Neutrophil (primary cell): ENCODE data around the gene C1orf185.

Experiments used
- H3K27ac ChIP-seq: fragments of 200-600 bp; sonication (generic); 2 replicates; pipeline ENCODE4 v1.5.1; 2016; ENCODE audit warnings: mild to moderate bottlenecking, moderate library complexity
- H3K27me3 ChIP-seq: fragments of 200-600 bp; sonication (generic); 2 replicates; pipeline ENCODE4 v1.6.0; 2016; ENCODE audit warnings: mild to moderate bottlenecking
- H3K36me3 ChIP-seq: fragments of 200-600 bp; sonication (generic); 2 replicates; pipeline ENCODE4 v1.5.1; 2017
- H3K4me1 ChIP-seq, 2 experiments: fragments of 200-600 bp in 1 of 2; sonication (generic) in 1 of 2; 1 replicate in 1 of 2; 2 replicates in 1 of 2; pipeline versions ENCODE4 v1.5.1 to v1.6.1; 2013 to 2016; ENCODE audit warnings: low read depth in 1 of 2, low read length in 1 of 2, mild to moderate bottlenecking in 1 of 2, moderate library complexity in 1 of 2; ENCODE audit not compliant: control insufficient read depth in 1 of 2, insufficient read depth in 1 of 2
- H3K4me3 ChIP-seq, 2 experiments: fragments of 200-600 bp in 1 of 2; sonication (generic) in 1 of 2; 1 replicate in 1 of 2; 2 replicates in 1 of 2; pipeline ENCODE4 v1.5.1; 2013 to 2016; ENCODE audit warnings: low read depth in 1 of 2, low read length in 1 of 2, mild to moderate bottlenecking in 1 of 2, moderate library complexity in 1 of 2
- H3K9me3 ChIP-seq: fragments of 200-600 bp; sonication (generic); 2 replicates; pipeline ENCODE4 v1.5.1; 2016
- TF ChIP-seq, protein P1 (sequence below): fragments of 200-600 bp; sonication (generic); IDR thresholded peaks from 2 replicates; pipeline ENCODE4 v1.5.1; 2016; ENCODE audit warnings: antibody characterized with exemption

The C1orf185 gene

DNA sequence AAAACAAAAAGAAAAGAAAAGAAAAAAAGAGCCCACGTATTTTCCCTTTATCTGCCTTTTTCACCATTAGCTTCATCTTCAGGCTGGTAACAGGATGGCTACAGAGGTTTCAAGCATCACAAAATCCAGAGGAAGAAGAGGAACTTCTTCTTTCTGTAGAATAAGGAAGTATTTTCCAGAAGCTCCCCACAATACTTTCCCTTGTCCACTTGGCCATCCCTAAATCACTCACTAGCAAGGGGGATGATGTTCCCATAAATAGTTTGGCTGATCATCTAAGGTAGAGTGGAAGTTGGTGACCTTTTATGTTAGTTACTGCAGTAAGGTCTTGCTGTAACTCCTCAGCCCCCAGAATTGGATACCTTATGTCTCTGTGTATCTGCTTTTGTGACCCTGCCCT lies 88.9 kb downstream of the C1orf185 start:
- Histone ChIP-seq H3K27ac (no peak overlapping the region), H3K36me3 (no peaks in the 10 kb centered on the region)
- TF ChIP-seq, protein P1, sequence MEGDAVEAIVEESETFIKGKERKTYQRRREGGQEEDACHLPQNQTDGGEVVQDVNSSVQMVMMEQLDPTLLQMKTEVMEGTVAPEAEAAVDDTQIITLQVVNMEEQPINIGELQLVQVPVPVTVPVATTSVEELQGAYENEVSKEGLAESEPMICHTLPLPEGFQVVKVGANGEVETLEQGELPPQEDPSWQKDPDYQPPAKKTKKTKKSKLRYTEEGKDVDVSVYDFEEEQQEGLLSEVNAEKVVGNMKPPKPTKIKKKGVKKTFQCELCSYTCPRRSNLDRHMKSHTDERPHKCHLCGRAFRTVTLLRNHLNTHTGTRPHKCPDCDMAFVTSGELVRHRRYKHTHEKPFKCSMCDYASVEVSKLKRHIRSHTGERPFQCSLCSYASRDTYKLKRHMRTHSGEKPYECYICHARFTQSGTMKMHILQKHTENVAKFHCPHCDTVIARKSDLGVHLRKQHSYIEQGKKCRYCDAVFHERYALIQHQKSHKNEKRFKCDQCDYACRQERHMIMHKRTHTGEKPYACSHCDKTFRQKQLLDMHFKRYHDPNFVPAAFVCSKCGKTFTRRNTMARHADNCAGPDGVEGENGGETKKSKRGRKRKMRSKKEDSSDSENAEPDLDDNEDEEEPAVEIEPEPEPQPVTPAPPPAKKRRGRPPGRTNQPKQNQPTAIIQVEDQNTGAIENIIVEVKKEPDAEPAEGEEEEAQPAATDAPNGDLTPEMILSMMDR, result no peak

DNA sequence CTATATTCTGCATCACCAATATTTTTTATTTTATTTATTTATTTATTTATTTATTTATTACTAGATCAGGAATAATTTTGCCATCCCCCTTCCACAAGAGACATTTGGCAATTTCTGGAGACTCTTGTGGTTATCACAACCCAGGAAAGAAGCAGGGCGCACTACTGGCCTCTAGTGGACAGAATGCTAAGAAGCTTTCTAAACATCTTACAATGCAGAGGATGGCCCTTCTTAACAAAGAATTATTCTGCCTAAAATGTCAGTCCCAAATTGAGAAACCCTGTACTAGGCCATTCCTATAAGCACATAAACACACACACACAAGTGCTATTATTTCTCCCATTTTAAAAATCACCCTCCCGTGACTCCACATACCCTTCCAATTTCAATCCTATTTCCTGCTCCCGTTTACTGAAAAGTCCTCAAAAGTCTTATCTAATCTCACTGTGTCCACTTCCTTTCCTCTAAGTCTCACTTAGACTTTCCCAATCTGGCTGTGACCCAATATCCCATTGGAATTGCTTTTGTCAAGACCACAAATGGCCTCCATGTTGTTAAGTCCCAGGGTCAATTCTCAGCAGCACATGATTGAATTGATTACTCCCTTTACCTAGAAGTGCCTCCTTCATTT lies 90.3 kb downstream of the C1orf185 start:
- Histone ChIP-seq H3K36me3 (no peaks in the 10 kb centered on the region), H3K9me3 (no peaks in the 10 kb centered on the region), H3K4me3 (no peak overlapping the region), H3K27me3 (no peaks in the 10 kb centered on the region), H3K27ac (no peak overlapping the region), H3K4me1 (no peaks in the 10 kb centered on the region)
- TF ChIP-seq, protein P1, result peak; percentile 53

More for the DNA sequence above, 88.9 kb downstream of the C1orf185 start:
- H3K4me1 ChIP-seq, result no peaks in the 10 kb centered on the region
- no peaks in the 10 kb centered on the region for H3K27me3 ChIP-seq
- H3K9me3 ChIP-seq, result no peaks in the 10 kb centered on the region
- H3K4me3 ChIP-seq, result no peak overlapping the region

DNA sequence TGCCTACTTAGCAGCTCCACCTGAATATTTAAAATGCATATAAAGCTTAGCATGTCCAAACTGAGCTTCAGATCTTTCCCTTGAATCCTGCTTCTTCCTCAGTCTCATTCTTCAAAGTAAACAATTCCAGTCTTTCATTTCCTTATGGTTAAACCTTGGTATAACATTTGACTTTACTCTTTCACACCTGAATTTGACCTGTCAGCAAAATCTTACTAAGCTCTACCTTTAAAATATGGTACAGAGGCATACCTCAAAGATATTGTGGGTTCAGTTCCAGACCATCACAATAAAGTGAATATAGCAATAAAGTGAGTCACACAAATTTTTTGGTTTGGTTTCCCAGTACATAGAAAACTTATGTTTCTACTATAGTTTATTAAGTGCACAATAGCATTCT lies 91.5 kb downstream of the C1orf185 start:
- TF ChIP-seq, protein P1, result no peak
- Histone ChIP-seq H3K9me3 (no peaks in the 10 kb centered on the region), H3K4me3 (no peak overlapping the region), H3K36me3 (no peaks in the 10 kb centered on the region), H3K4me1 (no peaks in the 10 kb centered on the region), H3K27me3 (no peaks in the 10 kb centered on the region), H3K27ac (no peak overlapping the region)
